ENCODE measurements around the gene CERS1. TPM values are rescaled to one million over a fixed set of nuclear protein-coding genes. Genes with fewer than 3 reads are reported as not detected.

CERS1 gene
- total RNA-seq, 1 experiment from 2014 or later: 11.4 TPM

GRCh38 chr19:18867199-18867598 lies 28.8 kb downstream of the CERS1 start:
- BruUV-seq (replicated peaks): TSS peak; percentile 63
- peaks cover 60% of the 10 kb centered on the region for H3K36me3 ChIP-seq (ENCODE audit: insufficient read depth, low read length, poor library complexity, severe bottlenecking)
- ChIA-PET CTCF (interaction anchor here (1.4 kb wide), 1 partner anchor 9 kb away, joined by 3 read pairs; no protein-coding TSS in a partner anchor), POLR2A (ENCODE audit: low non-redundant PET) (interaction anchor here (0.7 kb wide), 1 partner anchor 91 kb away, joined by 3 read pairs; no protein-coding TSS in a partner anchor)
- no peak overlapping the region for H3K27ac ChIP-seq (ENCODE audit: low read depth, low read length, poor library complexity, severe bottlenecking)
- TF ChIP-seq CTCF (conservative IDR thresholded peaks at IDR 0.05; ENCODE audit: low read depth, low read length): no peak
- TF ChIP-seq EZH2 (IDR thresholded peaks at IDR 0.05; ENCODE audit: borderline replicate concordance, low read depth, low read length, poor library complexity, severe bottlenecking): no peak
- DNase-seq (ENCODE audit: low spot score): no peak
- H3K27me3 ChIP-seq (replicated peaks; ENCODE audit: insufficient read depth, low read depth, low read length, poor library complexity): no peaks in the 10 kb centered on the region
- no peak overlapping the region for H3K4me3 ChIP-seq (ENCODE audit: low read depth, low read length, poor library complexity, severe bottlenecking)
- intact Hi-C loops (cut with micrococcal nuclease; ENCODE audit: unreplicated experiment): no loop called here
- no peaks in the 10 kb centered on the region for H3K9me3 ChIP-seq (ENCODE audit: low read depth, low read length, poor library complexity, severe bottlenecking)
- no peaks in the 10 kb centered on the region for H3K4me1 ChIP-seq (ENCODE audit: insufficient read depth, low read length, poor library complexity, severe bottlenecking)

GRCh38 chr19:18866800-18867123 lies 29.2 kb downstream of the CERS1 start:
- Histone ChIP-seq H3K4me1 (ENCODE audit: insufficient read depth, low read length, poor library complexity, severe bottlenecking) (no peaks in the 10 kb centered on the region), H3K36me3 (ENCODE audit: insufficient read depth, low read length, poor library complexity, severe bottlenecking) (peaks cover 64% of the 10 kb centered on the region), H3K27me3 (replicated peaks; ENCODE audit: insufficient read depth, low read depth, low read length, poor library complexity) (no peaks in the 10 kb centered on the region), H3K4me3 (ENCODE audit: low read depth, low read length, poor library complexity, severe bottlenecking) (no peak overlapping the region), H3K9me3 (ENCODE audit: low read depth, low read length, poor library complexity, severe bottlenecking) (no peaks in the 10 kb centered on the region), H3K27ac (ENCODE audit: low read depth, low read length, poor library complexity, severe bottlenecking) (no peak overlapping the region)
- POLR2A ChIA-PET (ENCODE audit: low non-redundant PET): interaction anchor here (0.7 kb wide), 1 partner anchor 91 kb away, joined by 3 read pairs; no protein-coding TSS in a partner anchor
- intact Hi-C loops (cut with micrococcal nuclease; ENCODE audit: unreplicated experiment): no loop called here
- TF ChIP-seq EZH2 (IDR thresholded peaks at IDR 0.05; ENCODE audit: borderline replicate concordance, low read depth, low read length, poor library complexity, severe bottlenecking) (no peak), CTCF (conservative IDR thresholded peaks at IDR 0.05; ENCODE audit: low read depth, low read length) (peak; percentile 51)
- DNase-seq (ENCODE audit: low spot score): no peak
- CTCF ChIA-PET: interaction anchor here (1.3 to 1.4 kb wide), 2 partner anchors 10 to 11 kb away, joined by 3 read pairs; no protein-coding TSS in a partner anchor
- BruUV-seq (replicated peaks): no TSS peak

GRCh38 chr19:18865973-18866799 lies 29.8 kb downstream of the CERS1 start:
- Histone ChIP-seq H3K9me3 (ENCODE audit: low read depth, low read length, poor library complexity, severe bottlenecking) (no peaks in the 10 kb centered on the region), H3K4me1 (ENCODE audit: insufficient read depth, low read length, poor library complexity, severe bottlenecking) (no peaks in the 10 kb centered on the region), H3K27ac (ENCODE audit: low read depth, low read length, poor library complexity, severe bottlenecking) (no peak overlapping the region), H3K36me3 (ENCODE audit: insufficient read depth, low read length, poor library complexity, severe bottlenecking) (peaks cover 70% of the 10 kb centered on the region), H3K4me3 (ENCODE audit: low read depth, low read length, poor library complexity, severe bottlenecking) (no peak overlapping the region), H3K27me3 (replicated peaks; ENCODE audit: insufficient read depth, low read depth, low read length, poor library complexity) (no peaks in the 10 kb centered on the region)
- BruUV-seq (replicated peaks): no TSS peak
- intact Hi-C loops (cut with micrococcal nuclease; ENCODE audit: unreplicated experiment): no loop called here
- TF ChIP-seq CTCF (conservative IDR thresholded peaks at IDR 0.05; ENCODE audit: low read depth, low read length) (peak; percentile 93), EZH2 (IDR thresholded peaks at IDR 0.05; ENCODE audit: borderline replicate concordance, low read depth, low read length, poor library complexity, severe bottlenecking) (no peak)
- POLR2A ChIA-PET (ENCODE audit: low non-redundant PET): no interaction called here
- peak; percentile 77 for DNase-seq (ENCODE audit: low spot score)
- CTCF ChIA-PET: interaction anchor here (0.6 to 1.3 kb wide), 2 partner anchors 10 to 117 kb away, joined by 3 to 5 read pairs; no protein-coding TSS in a partner anchor
